Measurements from ENCODE around the gene MAB21L4. TPM values are rescaled to one million over a fixed set of nuclear protein-coding genes. Genes with fewer than 3 reads are reported as not detected.

Gene MAB21L4
- polyA plus RNA-seq, 2 of the 4 experiments (the other 2 are of a cell fraction): not detected

- ChIA-PET CTCF (interaction anchor here (0.9 to 1.9 kb wide), 2 partner anchors 8 to 21 kb away, joined by 3 to 5 read pairs; no protein-coding TSS in a partner anchor), POLR2A (no interaction called here)
- FAIRE-seq (no peak), ATAC-seq (no peak), DNase-seq (ENCODE audit: low read depth in 1 of 2, low spot score in 1 of 2) (no peak)
- TF ChIP-seq HOXB5 (CRISPR knock-in tag; IDR thresholded peaks at IDR 0.05): no peak
- TF ChIP-seq E2F6 (IDR thresholded peaks at IDR 0.05; ENCODE audit: borderline replicate concordance, low read depth): no peak
- no peak for TF ChIP-seq NR3C1 (IDR thresholded peaks at IDR 0.05)
- no peak for TF ChIP-seq CBX2 (IDR thresholded peaks at IDR 0.05; ENCODE audit: borderline replicate concordance, low read depth)
- no peak for TF ChIP-seq HDAC2 (IDR thresholded peaks at IDR 0.05)
- no peak for TF ChIP-seq KDM5A (IDR thresholded peaks at IDR 0.05)
- H3K4me1 ChIP-seq: no peaks in the 10 kb centered on the region
- peaks cover 14% of the 10 kb centered on the region for H3K9me3 ChIP-seq
- no peak overlapping the region for H3K4me3 ChIP-seq
- no peak overlapping the region for H3K27ac ChIP-seq
- 67% methylated on average over 20 of the region's 25 CpGs for WGBS (ENCODE audit: missing lambda C conversion rate)
- H3K4me2 ChIP-seq: no peak overlapping the region
Observed at GRCh38 chr2:240935103-240935876, 39.3 kb upstream of the MAB21L4 start.

- Histone ChIP-seq H3K9me3 (peaks cover 14% of the 10 kb centered on the region), H3K4me3 (no peak overlapping the region), H3K27ac (no peak overlapping the region), H3K4me2 (no peak overlapping the region), H3K4me1 (no peaks in the 10 kb centered on the region)
- no peak for DNase-seq (ENCODE audit: low read depth in 1 of 2, low spot score in 1 of 2)
- TF ChIP-seq CTCF (IDR thresholded peaks at IDR 0.05) (no peak), ESRRA (IDR thresholded peaks at IDR 0.05; ENCODE audit: borderline replicate concordance, low read length) (no peak), FOSB (CRISPR knock-in tag; IDR thresholded peaks at IDR 0.05) (no peak), CBX8 (IDR thresholded peaks at IDR 0.05) (no peak), CEBPB (IDR thresholded peaks at IDR 0.05) (no peak), GATA3 (IDR thresholded peaks at IDR 0.05; ENCODE audit: borderline replicate concordance) (no peak), KDM1A (IDR thresholded peaks at IDR 0.05; ENCODE audit: low read depth) (no peak), EP300 (IDR thresholded peaks at IDR 0.05) (no peak), HES2 (IDR thresholded peaks at IDR 0.05) (no peak), HEYL (CRISPR knock-in tag; IDR thresholded peaks at IDR 0.05) (no peak), RCOR1 (IDR thresholded peaks at IDR 0.05; ENCODE audit: low read depth, low read length) (no peak), BCL3 (IDR thresholded peaks at IDR 0.05) (no peak), MAX (IDR thresholded peaks at IDR 0.05) (no peak), CHD2 (IDR thresholded peaks at IDR 0.05; ENCODE audit: low read length, partially characterized antibody) (no peak), SMC3 (IDR thresholded peaks at IDR 0.05) (no peak), RFX5 (IDR thresholded peaks at IDR 0.05) (no peak), NPAS2 (CRISPR knock-in tag; IDR thresholded peaks at IDR 0.05; ENCODE audit: borderline replicate concordance) (no peak), JUN (IDR thresholded peaks at IDR 0.05) (no peak), REST (IDR thresholded peaks at IDR 0.05) (no peak), PBX3 (IDR thresholded peaks at IDR 0.05) (no peak)
- no peak for FAIRE-seq
- no peak for ATAC-seq
- ChIA-PET POLR2A (no interaction called here), CTCF (interaction anchor here (1.9 kb wide), 1 partner anchor 20 kb away, joined by 5 read pairs; no protein-coding TSS in a partner anchor)
- WGBS (ENCODE audit: missing lambda C conversion rate): 73% methylated on average over 12 of the region's 12 CpGs
Observed at GRCh38 chr2:240934701-240935102, 38.7 kb upstream of the MAB21L4 start.

Data from A549 (cell line).